Measurements from ENCODE around the gene KAZALD1.

The KAZALD1 gene

DNA sequence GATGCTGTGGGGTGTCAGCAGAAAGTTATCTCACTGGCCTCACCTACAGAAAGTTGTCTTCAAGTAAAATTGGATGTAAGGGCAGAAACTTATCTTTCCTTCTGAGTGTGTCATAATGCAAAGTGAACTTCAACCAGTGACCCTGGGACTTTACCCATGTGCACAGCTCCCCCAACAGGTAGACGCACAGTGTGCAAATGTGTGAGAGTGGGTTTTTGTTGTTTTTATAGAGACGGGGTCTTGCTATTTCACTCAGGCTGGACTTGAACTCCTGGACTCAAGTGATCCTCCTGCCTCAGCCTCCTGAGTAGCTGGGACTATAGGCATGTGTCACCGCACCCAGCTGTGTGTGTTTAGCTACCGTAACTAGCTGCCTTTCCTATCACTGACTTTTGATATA lies 6.4 kb upstream of the KAZALD1 start:
- Histone ChIP-seq H3K4me1 (ENCODE audit: control insufficient read depth, insufficient read depth, low read length) (peaks cover 6% of the 10 kb centered on the region), H3K27ac (ENCODE audit: extremely low read depth, low read depth, low read length) (no peak overlapping the region), H3K4me3 (ENCODE audit: low read depth, low read length) (no peak overlapping the region), H3K36me3 (ENCODE audit: control insufficient read depth in 2 of 2, insufficient read depth in 1 of 2, low read length in 2 of 2) (peaks cover 13 to 21% of the 10 kb centered on the region in 2 experiments; a peak in 2 of 3 replicates), H3K9me3 (ENCODE audit: control insufficient read depth, insufficient read depth, low read depth, low read length) (no peaks in the 10 kb centered on the region)
- CTCF ChIA-PET, result interaction anchor here (0.6 to 7.0 kb wide), 10 partner anchors 8 to 158 kb away, joined by 3 to 96 read pairs (median 4); no protein-coding TSS in a partner anchor
- TF ChIP-seq PRDM1 (tag by site-specific recombination; IDR thresholded peaks at IDR 0.05), result 0 out of 2 replicates have a peak, but pooled peaks have one; percentile 35
- TF ChIP-seq, protein P1, sequence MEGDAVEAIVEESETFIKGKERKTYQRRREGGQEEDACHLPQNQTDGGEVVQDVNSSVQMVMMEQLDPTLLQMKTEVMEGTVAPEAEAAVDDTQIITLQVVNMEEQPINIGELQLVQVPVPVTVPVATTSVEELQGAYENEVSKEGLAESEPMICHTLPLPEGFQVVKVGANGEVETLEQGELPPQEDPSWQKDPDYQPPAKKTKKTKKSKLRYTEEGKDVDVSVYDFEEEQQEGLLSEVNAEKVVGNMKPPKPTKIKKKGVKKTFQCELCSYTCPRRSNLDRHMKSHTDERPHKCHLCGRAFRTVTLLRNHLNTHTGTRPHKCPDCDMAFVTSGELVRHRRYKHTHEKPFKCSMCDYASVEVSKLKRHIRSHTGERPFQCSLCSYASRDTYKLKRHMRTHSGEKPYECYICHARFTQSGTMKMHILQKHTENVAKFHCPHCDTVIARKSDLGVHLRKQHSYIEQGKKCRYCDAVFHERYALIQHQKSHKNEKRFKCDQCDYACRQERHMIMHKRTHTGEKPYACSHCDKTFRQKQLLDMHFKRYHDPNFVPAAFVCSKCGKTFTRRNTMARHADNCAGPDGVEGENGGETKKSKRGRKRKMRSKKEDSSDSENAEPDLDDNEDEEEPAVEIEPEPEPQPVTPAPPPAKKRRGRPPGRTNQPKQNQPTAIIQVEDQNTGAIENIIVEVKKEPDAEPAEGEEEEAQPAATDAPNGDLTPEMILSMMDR (tag by site-specific recombination; IDR thresholded peaks at IDR 0.05), result peak; percentile 42; the same call in 1 of the 2 replicates
- no peak for TF ChIP-seq ZNF366 (tag by site-specific recombination; conservative IDR thresholded peaks at IDR 0.05)
- TF ChIP-seq ZNF394 (tag by site-specific recombination; IDR thresholded peaks at IDR 0.05; ENCODE audit: borderline replicate concordance), result no peak
- TF ChIP-seq, protein P2, sequence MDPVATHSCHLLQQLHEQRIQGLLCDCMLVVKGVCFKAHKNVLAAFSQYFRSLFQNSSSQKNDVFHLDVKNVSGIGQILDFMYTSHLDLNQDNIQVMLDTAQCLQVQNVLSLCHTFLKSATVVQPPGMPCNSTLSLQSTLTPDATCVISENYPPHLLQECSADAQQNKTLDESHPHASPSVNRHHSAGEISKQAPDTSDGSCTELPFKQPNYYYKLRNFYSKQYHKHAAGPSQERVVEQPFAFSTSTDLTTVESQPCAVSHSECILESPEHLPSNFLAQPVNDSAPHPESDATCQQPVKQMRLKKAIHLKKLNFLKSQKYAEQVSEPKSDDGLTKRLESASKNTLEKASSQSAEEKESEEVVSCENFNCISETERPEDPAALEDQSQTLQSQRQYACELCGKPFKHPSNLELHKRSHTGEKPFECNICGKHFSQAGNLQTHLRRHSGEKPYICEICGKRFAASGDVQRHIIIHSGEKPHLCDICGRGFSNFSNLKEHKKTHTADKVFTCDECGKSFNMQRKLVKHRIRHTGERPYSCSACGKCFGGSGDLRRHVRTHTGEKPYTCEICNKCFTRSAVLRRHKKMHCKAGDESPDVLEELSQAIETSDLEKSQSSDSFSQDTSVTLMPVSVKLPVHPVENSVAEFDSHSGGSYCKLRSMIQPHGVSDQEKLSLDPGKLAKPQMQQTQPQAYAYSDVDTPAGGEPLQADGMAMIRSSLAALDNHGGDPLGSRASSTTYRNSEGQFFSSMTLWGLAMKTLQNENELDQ (tag by site-specific recombination; IDR thresholded peaks at IDR 0.05; ENCODE audit: low read depth), result no peak
- POLR2A ChIA-PET, result interaction anchor here (1.3 to 1.4 kb wide), 2 partner anchors 11 to 12 kb away, joined by 3 to 6 read pairs; no protein-coding TSS in a partner anchor

DNA sequence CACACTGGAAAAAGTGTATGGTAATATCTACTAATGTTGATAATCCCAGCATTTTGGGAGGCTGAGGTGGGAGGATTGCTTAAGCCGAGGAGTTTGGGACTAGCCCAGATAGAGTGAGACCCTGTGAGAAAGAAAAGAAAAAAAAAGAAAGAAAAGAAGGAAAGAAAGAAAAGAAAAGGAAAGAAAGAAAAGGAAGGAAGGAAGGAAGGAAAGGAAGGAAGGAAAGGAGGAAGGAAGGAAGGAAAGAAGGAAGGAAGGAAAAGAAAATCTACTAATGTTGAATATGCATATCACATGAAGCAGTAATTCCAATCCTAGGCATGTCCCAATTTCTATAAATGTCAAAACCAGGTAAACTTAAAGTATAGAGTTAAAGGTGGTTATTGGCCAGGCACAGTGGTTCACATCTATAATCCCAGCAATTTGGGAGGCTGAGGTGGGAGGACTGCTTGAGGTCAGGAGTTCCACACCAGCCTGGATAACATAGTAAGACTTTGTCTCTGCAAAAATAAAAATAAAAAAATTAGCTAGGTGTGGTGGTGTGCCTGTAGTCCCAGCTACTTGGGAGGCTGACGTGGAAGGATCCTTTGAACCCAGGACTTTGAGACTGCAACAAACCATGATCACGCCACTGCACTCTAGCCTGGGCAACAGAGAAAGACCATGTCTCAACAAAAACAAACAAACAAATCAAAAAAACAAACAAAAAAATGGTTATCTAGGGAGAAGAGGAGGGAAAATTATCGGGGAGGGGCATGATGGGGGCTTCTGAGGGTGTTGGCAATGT lies 5.2 kb upstream of the KAZALD1 start:
- Histone ChIP-seq H3K27ac (ENCODE audit: extremely low read depth, low read depth, low read length) (no peak overlapping the region), H3K4me1 (ENCODE audit: control insufficient read depth, insufficient read depth, low read length) (peaks cover under 1% of the 10 kb centered on the region; the same call in 1 of the 2 replicates), H3K9me3 (ENCODE audit: control insufficient read depth, insufficient read depth, low read depth, low read length) (no peaks in the 10 kb centered on the region), H3K36me3 (ENCODE audit: control insufficient read depth in 2 of 2, insufficient read depth in 1 of 2, low read length in 2 of 2) (peaks cover 13 to 21% of the 10 kb centered on the region in 2 experiments; a peak in 2 of 3 replicates), H3K4me3 (ENCODE audit: low read depth, low read length) (no peak overlapping the region)
- ChIA-PET CTCF (interaction anchor here (0.7 to 7.0 kb wide), 8 partner anchors 12 to 169 kb away, joined by 3 to 112 read pairs (median 54); no protein-coding TSS in a partner anchor), POLR2A (interaction anchor here (1.4 kb wide), 1 partner anchor 10 kb away, joined by 3 read pairs; no protein-coding TSS in a partner anchor)
- TF ChIP-seq ZNF24 (tag by site-specific recombination; IDR thresholded peaks at IDR 0.05), result no peak
- no peak for TF ChIP-seq ZNF2 (tag by site-specific recombination; IDR thresholded peaks at IDR 0.05)
- TF ChIP-seq ZNF510 (tag by site-specific recombination; IDR thresholded peaks at IDR 0.05; ENCODE audit: insufficient replicate concordance), result no peak
- no peak for TF ChIP-seq SALL2 (tag by site-specific recombination; IDR thresholded peaks at IDR 0.05; ENCODE audit: borderline replicate concordance)
- peak; percentile 98 for TF ChIP-seq ZNF366 (tag by site-specific recombination; conservative IDR thresholded peaks at IDR 0.05)
- TF ChIP-seq, protein P3, sequence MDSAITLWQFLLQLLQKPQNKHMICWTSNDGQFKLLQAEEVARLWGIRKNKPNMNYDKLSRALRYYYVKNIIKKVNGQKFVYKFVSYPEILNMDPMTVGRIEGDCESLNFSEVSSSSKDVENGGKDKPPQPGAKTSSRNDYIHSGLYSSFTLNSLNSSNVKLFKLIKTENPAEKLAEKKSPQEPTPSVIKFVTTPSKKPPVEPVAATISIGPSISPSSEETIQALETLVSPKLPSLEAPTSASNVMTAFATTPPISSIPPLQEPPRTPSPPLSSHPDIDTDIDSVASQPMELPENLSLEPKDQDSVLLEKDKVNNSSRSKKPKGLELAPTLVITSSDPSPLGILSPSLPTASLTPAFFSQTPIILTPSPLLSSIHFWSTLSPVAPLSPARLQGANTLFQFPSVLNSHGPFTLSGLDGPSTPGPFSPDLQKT (IDR thresholded peaks at IDR 0.05; ENCODE audit: borderline replicate concordance, low read depth, low read length), result no peak
- TF ChIP-seq ZFP41 (tag by site-specific recombination; IDR thresholded peaks at IDR 0.05; ENCODE audit: borderline replicate concordance), result no peak
- TF ChIP-seq ZSCAN16 (tag by site-specific recombination; IDR thresholded peaks at IDR 0.05), result no peak
- no peak for TF ChIP-seq ZNF239 (tag by site-specific recombination; IDR thresholded peaks at IDR 0.05)
- peak; percentile 25; the same call in 1 of the 2 replicates for TF ChIP-seq PATZ1 (tag by site-specific recombination; IDR thresholded peaks at IDR 0.05)
- no peak for TF ChIP-seq ZNF747 (tag by site-specific recombination; IDR thresholded peaks at IDR 0.05)
- TF ChIP-seq ZNF19 (tag by site-specific recombination; IDR thresholded peaks at IDR 0.05; ENCODE audit: low read depth), result no peak
- TF ChIP-seq ZNF48 (tag by site-specific recombination; IDR thresholded peaks at IDR 0.05), result no peak
- TF ChIP-seq ZNF571 (tag by site-specific recombination; IDR thresholded peaks at IDR 0.05), result no peak
- TF ChIP-seq ZNF626 (tag by site-specific recombination; IDR thresholded peaks at IDR 0.05), result no peak
- TF ChIP-seq ZNF664 (tag by site-specific recombination; IDR thresholded peaks at IDR 0.05), result no peak

Measured in HEK293 (cell line).